H1 (cell line): ENCODE data around the gene LIMS1. TPM values are rescaled to one million over a fixed set of nuclear protein-coding genes. Genes with fewer than 3 reads are reported as not detected.

Experiments
- CTCF ChIA-PET: fragments of 300-600 bp; sonication (Branson Sonifier 250); formaldehyde crosslinking; loops from one replicate; lab custom pipeline; 2021; ENCODE audit not compliant: partially characterized antibody; lab: Charles Lee
- POLR2A ChIA-PET: fragments of 300-600 bp; sonication (Branson Sonifier 250); formaldehyde crosslinking; loops from one replicate; lab custom pipeline; 2021; ENCODE audit warnings: inconsistent platforms; ENCODE audit not compliant: partially characterized antibody; lab: Charles Lee
- DNase-seq, 2 experiments: peaks; one replicate each; pipeline versions ENCODE4 v3.0.0 to v3.0.0-alpha.2; 2010 to 2022; ENCODE audit warnings: low spot score in 2 of 2, low read depth in 1 of 2, mixed read lengths in 1 of 2
- FAIRE-seq: peaks from 2 replicates; lab custom pipeline; 2011; peaks lifted over from hg19 to GRCh38; lab: Jason Lieb, UNC
- H2AFZ ChIP-seq: 2 replicates; pipeline ENCODE4 v1.8.1; 2012; ENCODE audit warnings: low read length, inconsistent platforms
- H2AK5ac ChIP-seq: 2 replicates; pipeline ENCODE4 v1.6.1; 2013; ENCODE audit warnings: low read depth, low read length
- H2BK120ac ChIP-seq: replicated peaks from 2 replicates; pipeline ENCODE3; 2013; ENCODE audit warnings: low read depth, low read length, inconsistent platforms
- H2BK12ac ChIP-seq: 2 replicates; pipeline ENCODE4 v1.6.1; 2013; ENCODE audit warnings: low read depth, low read length
- H2BK15ac ChIP-seq: 2 replicates; pipeline ENCODE4 v1.6.1; 2013; ENCODE audit warnings: low read length
- H2BK20ac ChIP-seq: 2 replicates; pipeline ENCODE4 v1.6.1; 2013; ENCODE audit warnings: low read length
- H2BK5ac ChIP-seq: 2 replicates; pipeline ENCODE4 v1.6.1; 2013; ENCODE audit warnings: low read depth, low read length
- H3K14ac ChIP-seq: 2 replicates; pipeline ENCODE4 v1.6.1; 2013; ENCODE audit warnings: inconsistent platforms; ENCODE audit not compliant: insufficient read length
- H3K18ac ChIP-seq: 2 replicates; pipeline ENCODE4 v1.6.1; 2013; ENCODE audit warnings: low read length; ENCODE audit errors: extremely low read depth
- H3K23ac ChIP-seq: 2 replicates; pipeline ENCODE4 v1.6.1; 2013; ENCODE audit warnings: inconsistent platforms; ENCODE audit not compliant: insufficient read length
- H3K23me2 ChIP-seq: 2 replicates; pipeline ENCODE4 v1.6.1; 2013; ENCODE audit warnings: low read depth, low read length
- H3K27ac ChIP-seq: 2 replicates; pipeline ENCODE4 v1.6.1; 2011; ENCODE audit warnings: low read depth, low read length, inconsistent platforms
- H3K27me3 ChIP-seq, 4 experiments: replicated peaks in 1 of 4; 1 replicate in 1 of 4; 2 replicates in 3 of 4; pipeline versions ENCODE4 v1.6.1 to v1.8.1; 2011 to 2013; ENCODE audit warnings: low read length in 3 of 4, mild to moderate bottlenecking in 3 of 4, inconsistent platforms in 2 of 4, mixed read lengths in 2 of 4, moderate library complexity in 1 of 4; ENCODE audit not compliant: control insufficient read depth in 3 of 4, insufficient read depth in 3 of 4; ENCODE audit errors: extremely low read depth in 1 of 4
- H3K36me3 ChIP-seq, 4 experiments: 2 replicates each; pipeline versions ENCODE4 v1.6.1 to v1.8.1; 2011 to 2013; ENCODE audit warnings: mild to moderate bottlenecking in 4 of 4, low read length in 3 of 4, moderate library complexity in 2 of 4, control low read depth in 1 of 4, inconsistent platforms in 1 of 4; ENCODE audit not compliant: insufficient read depth in 4 of 4, control insufficient read depth in 2 of 4
- H3K4ac ChIP-seq: replicated peaks from 2 replicates; pipeline ENCODE3; 2013; ENCODE audit warnings: low read length, low read depth, mixed read lengths, inconsistent platforms; ENCODE audit not compliant: insufficient read length
- H3K4me1 ChIP-seq, 4 experiments: replicated peaks in 1 of 4; 1 replicate in 1 of 4; 2 replicates in 3 of 4; pipeline versions ENCODE4 v1.6.1 to v1.8.1; 2011 to 2013; ENCODE audit warnings: low read length in 3 of 4, inconsistent platforms in 2 of 4, mixed read lengths in 1 of 4; ENCODE audit not compliant: insufficient read depth in 4 of 4, control insufficient read depth in 3 of 4
- H3K4me2 ChIP-seq, 2 experiments: 2 replicates each; pipeline versions ENCODE4 v1.6.1 to v1.8.1; 2011 to 2013; ENCODE audit warnings: low read depth in 2 of 2, low read length in 2 of 2, control low read depth in 1 of 2, inconsistent platforms in 1 of 2, mild to moderate bottlenecking in 1 of 2; ENCODE audit not compliant: insufficient read depth in 1 of 2
- H3K4me3 ChIP-seq, 4 experiments: fragments of 200-600, 300-600 bp in 1 of 4; sonication (generic), shearing (Covaris generic), sonication (Bioruptor Twin) in 1 of 4; 2 replicates each; pipeline versions ENCODE4 v1.5.1 to v1.8.1; 2011 to 2016; ENCODE audit warnings: low read length in 4 of 4, low read depth in 3 of 4, control low read depth in 2 of 4, inconsistent platforms in 2 of 4, mild to moderate bottlenecking in 2 of 4, mixed read lengths in 1 of 4, moderate library complexity in 1 of 4; ENCODE audit not compliant: insufficient read depth in 2 of 4; ENCODE audit errors: extremely low read depth in 1 of 4
- H3K56ac ChIP-seq: replicated peaks from 2 replicates; pipeline ENCODE3; 2013; ENCODE audit warnings: low read depth, mild to moderate bottlenecking, mixed read lengths, low read length, inconsistent platforms; ENCODE audit not compliant: insufficient read length
- H3K79me1 ChIP-seq: 2 replicates; pipeline ENCODE4 v1.6.1; 2013; ENCODE audit warnings: low read depth, low read length, control low read depth
- H3K79me2 ChIP-seq, 2 experiments: 2 replicates each; pipeline versions ENCODE4 v1.6.1 to v1.8.1; 2012 to 2013; ENCODE audit warnings: low read length in 2 of 2, mild to moderate bottlenecking in 2 of 2, inconsistent platforms in 1 of 2; ENCODE audit not compliant: insufficient read depth in 2 of 2, control insufficient read depth in 1 of 2
- H3K9ac ChIP-seq, 4 experiments: replicated peaks in 1 of 4; 1 replicate in 1 of 4; 2 replicates in 3 of 4; pipeline versions ENCODE4 v1.6.1 to v1.8.1; 2011 to 2013; ENCODE audit warnings: low read depth in 3 of 4, low read length in 3 of 4, control low read depth in 2 of 4, mild to moderate bottlenecking in 2 of 4, moderate library complexity in 2 of 4, inconsistent platforms in 1 of 4; ENCODE audit errors: extremely low read depth in 1 of 4
- H3K9me3 ChIP-seq, 2 experiments: 2 replicates each; pipeline versions ENCODE4 v1.6.1 to v1.8.1; 2012 to 2013; ENCODE audit warnings: mild to moderate bottlenecking in 2 of 2, moderate library complexity in 2 of 2, control low read depth in 1 of 2, inconsistent platforms in 1 of 2, low read depth in 1 of 2, low read length in 1 of 2, mixed read lengths in 1 of 2; ENCODE audit not compliant: insufficient read depth in 2 of 2
- H4K20me1 ChIP-seq, 2 experiments: replicated peaks in 1 of 2; 2 replicates each; pipeline versions ENCODE3 to v1.8.1; 2011 to 2013; ENCODE audit warnings: inconsistent platforms in 2 of 2, low read length in 2 of 2, mild to moderate bottlenecking in 1 of 2; ENCODE audit not compliant: insufficient read depth in 2 of 2, control insufficient read depth in 1 of 2
- H4K5ac ChIP-seq: 2 replicates; pipeline ENCODE4 v1.6.1; 2013; ENCODE audit warnings: low read length, low read depth, mixed read lengths, inconsistent platforms; ENCODE audit not compliant: insufficient read length
- H4K8ac ChIP-seq: 2 replicates; pipeline ENCODE4 v1.8.0; 2013; ENCODE audit warnings: mild to moderate bottlenecking, moderate library complexity, low read length, inconsistent platforms; ENCODE audit not compliant: insufficient read depth; ENCODE audit errors: extremely low read depth
- H4K91ac ChIP-seq: replicated peaks from 2 replicates; pipeline ENCODE3; 2013; ENCODE audit warnings: low read length, mixed read lengths, inconsistent platforms; ENCODE audit not compliant: insufficient read length
- ASH2L ChIP-seq: fragments of 200-600, 300-600 bp; sonication (generic); IDR thresholded peaks from one replicate; pipeline ENCODE4 v1.7.1; 2017; ENCODE audit warnings: low read length
- CTCF ChIP-seq, 3 experiments: IDR thresholded peaks; 1 replicate in 2 of 3; 2 replicates in 1 of 3; pipeline versions ENCODE4 v1.5.1 to v1.6.1; 2011; ENCODE audit warnings: low read length in 3 of 3, mild to moderate bottlenecking in 3 of 3, inconsistent platforms in 2 of 3, low read depth in 1 of 3, moderate library complexity in 1 of 3; ENCODE audit not compliant: insufficient read depth in 1 of 3; ENCODE audit errors: control extremely low read depth in 1 of 3
- KDM4A ChIP-seq: IDR thresholded peaks from one replicate; pipeline ENCODE4 v1.7.1; 2012; ENCODE audit warnings: low read depth, mild to moderate bottlenecking, moderate library complexity, low read length, inconsistent platforms; ENCODE audit not compliant: severe bottlenecking
- MAX ChIP-seq: IDR thresholded peaks from 2 replicates; pipeline ENCODE4 v1.6.1; 2012; ENCODE audit warnings: inconsistent platforms
- NRF1 ChIP-seq: IDR thresholded peaks from 2 replicates; pipeline ENCODE4 v1.6.1; 2011; ENCODE audit warnings: mild to moderate bottlenecking, low read depth, low read length, improper control_type of control experiment
- POLR2A ChIP-seq, 2 experiments: IDR thresholded peaks; 1 replicate in 1 of 2; 2 replicates in 1 of 2; pipeline ENCODE4 v1.6.1; 2011; ENCODE audit warnings: low read depth in 2 of 2, low read length in 2 of 2, mild to moderate bottlenecking in 2 of 2; ENCODE audit errors: control extremely low read depth in 1 of 2
- TAF7 ChIP-seq: optimal IDR thresholded peaks from 2 replicates; pipeline ENCODE3; 2011; ENCODE audit warnings: low read depth, mild to moderate bottlenecking, inconsistent platforms, low read length, moderate library complexity, borderline replicate concordance
- USF2 ChIP-seq: IDR thresholded peaks from 2 replicates; pipeline ENCODE4 v1.6.1; 2011; ENCODE audit warnings: low read length, improper control_type of control experiment
- WGBS, 2 experiments: shearing (Covaris generic) in 1 of 2; methylation state at CpG; one replicate each; pipeline versions ENCODE4 v1.1.6 to v1.1.7; 2013 to 2015; ENCODE audit warnings: low lambda C conversion rate in 2 of 2, mixed read lengths in 2 of 2, inconsistent platforms in 1 of 2, low coverage in 1 of 2, missing lambda C conversion rate in 1 of 2; ENCODE audit not compliant: insufficient replicate concordance in 2 of 2, insufficient coverage in 1 of 2, insufficient read length in 1 of 2; ENCODE audit errors: extremely low coverage in 1 of 2, missing lambda C conversion rate in 1 of 2; 5-methylcytosine and 5-hydroxymethylcytosine counted together
- polyA plus RNA-seq, 7 experiments: library from polyadenylated mRNA; depleted of rRNA in 3 of 7; stranded (reverse) in 5 of 7; unstranded in 2 of 7; fragments of >200 nt in 5 of 7; fragments of 200-250 nt in 2 of 7; gene quantifications; 1 replicate in 5 of 7; 2 replicates in 1 of 7; 4 replicates in 1 of 7; pipeline versions ENCODE4 v1.2.1 to v1.2.3, GENCODE V29; 2011 to 2013; ENCODE audit warnings: missing spikeins in 2 of 7, mixed read lengths in 2 of 7
- total RNA-seq: library from RNA; stranded (reverse); fragmentation: NEBNext Ultra II Directional; extraction: Animal tissue kit (Norgen Biotek cat#: 25700); gene quantifications from 2 replicates; pipeline ENCODE4 v1.2.1, GENCODE V29; 2021
- TF ChIP-seq, protein P1 (sequence below): IDR thresholded peaks from 2 replicates; pipeline ENCODE4 v1.6.1; 2011; ENCODE audit warnings: low read depth, mild to moderate bottlenecking, low read length; ENCODE audit not compliant: insufficient read depth

The LIMS1 gene
- total and polyA plus RNA-seq, 2 of the 8 experiments (the other 6 are each of a cell fraction or from before 2014, with no cell fraction given) = 24.1 to 36.7 TPM

GRCh38 chr2:108574332-108574731, 40.1 kb downstream of the LIMS1 start:
- Histone ChIP-seq H4K91ac (no peak overlapping the region), H2BK20ac (no peak overlapping the region), H4K20me1 (no peaks in the 10 kb centered on the region), H3K4me1 (peaks cover 0 to 6% (median 6%) of the 10 kb centered on the region in 4 experiments; a peak in 5 of 7 replicates), H3K27me3 (no peaks in the 10 kb centered on the region), H3K9me3 (no peaks in the 10 kb centered on the region), H3K27ac (no peak overlapping the region), H3K4ac (no peak overlapping the region), H2AFZ (no peak overlapping the region), H3K18ac (no peak overlapping the region), H3K79me2 (peaks cover 0 to 27% of the 10 kb centered on the region in 2 experiments; a peak in 2 of 4 replicates), H2BK120ac (no peak overlapping the region), H3K36me3 (no peaks in the 10 kb centered on the region), H3K4me2 (no peak overlapping the region), H3K79me1 (no peaks in the 10 kb centered on the region; the same call in none of the 2 replicates), H3K4me3 (no peak overlapping the region), H3K23me2 (no peaks in the 10 kb centered on the region), H4K8ac (no peak overlapping the region), H4K5ac (no peak overlapping the region), H2BK12ac (no peak overlapping the region), H3K9ac (no peak overlapping the region), H2BK5ac (no peak overlapping the region), H3K56ac (no peak overlapping the region), H3K23ac (no peak overlapping the region), H2BK15ac (no peak overlapping the region), H3K14ac (no peak overlapping the region), H2AK5ac (no peak overlapping the region)
- DNase-seq (no peak), FAIRE-seq (no peak)
- POLR2A ChIA-PET = interaction anchor here (1.0 to 1.6 kb wide), 3 partner anchors 8 to 12 kb away, joined by 3 to 6 read pairs (median 4); no protein-coding TSS in a partner anchor
- 86% methylated on average over 2 of the region's 2 CpGs; no CpG with 5 or more reads in 1 of the 2 experiments for WGBS, 2 experiments
- CTCF ChIA-PET = interaction anchor here (1.0 to 3.7 kb wide), 6 partner anchors 10 to 62 kb away, joined by 3 to 26 read pairs (median 7); no protein-coding TSS in a partner anchor
- TF ChIP-seq MAX (no peak), TAF7 (no peak), USF2 (no peak), KDM4A (no peak), POLR2A (IDR thresholded peaks at IDR 0.05; ENCODE audit: control extremely low read depth in 1 of 2, low read depth in 2 of 2, low read length in 2 of 2) (no peak), CTCF (IDR thresholded peaks at IDR 0.05; ENCODE audit: control extremely low read depth in 1 of 3, insufficient read depth in 1 of 3, low read depth in 1 of 3, low read length in 3 of 3) (no peak), NRF1 (no peak), ASH2L (no peak)
- TF ChIP-seq, protein P1, sequence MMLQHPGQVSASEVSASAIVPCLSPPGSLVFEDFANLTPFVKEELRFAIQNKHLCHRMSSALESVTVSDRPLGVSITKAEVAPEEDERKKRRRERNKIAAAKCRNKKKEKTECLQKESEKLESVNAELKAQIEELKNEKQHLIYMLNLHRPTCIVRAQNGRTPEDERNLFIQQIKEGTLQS = no peak
